ENCODE data around the gene QRICH1. TPM values are rescaled to one million over a fixed set of nuclear protein-coding genes. Genes with fewer than 3 reads are reported as not detected.

The QRICH1 gene
- total and polyA plus RNA-seq, 2 of the 13 experiments (the other 11 are each of a cell fraction or from before 2014, with no cell fraction given): 52.6 to 102 TPM

GRCh38 chr3:49104427-49105291, 10.8 kb upstream of the QRICH1 start, which contains the start of gene QARS1 (continued):
- TF ChIP-seq CREBL2 (CRISPR knock-in tag; IDR thresholded peaks at IDR 0.05; ENCODE audit: borderline replicate concordance): peak; percentile 76; the same call in 1 of the 2 replicates
- TF ChIP-seq ZMAT3 (CRISPR knock-in tag; conservative IDR thresholded peaks at IDR 0.05): peak; percentile 53; the same call in 1 of the 2 replicates
- TF ChIP-seq HNRNPUL1 (IDR thresholded peaks at IDR 0.05; ENCODE audit: low read depth, low read length): no peak
- TF ChIP-seq ZNF563 (CRISPR knock-in tag; IDR thresholded peaks at IDR 0.05): no peak; the same call in 1 of the 2 replicates
- TF ChIP-seq ASH2L (IDR thresholded peaks at IDR 0.05; ENCODE audit: insufficient read length, low read depth, low read length): peak; percentile 2
- TF ChIP-seq ZNF441 (CRISPR knock-in tag; IDR thresholded peaks at IDR 0.05; ENCODE audit: borderline replicate concordance): peak; percentile 61; the same call in 1 of the 2 replicates
- TF ChIP-seq SRY (CRISPR knock-in tag; IDR thresholded peaks at IDR 0.05): peak; percentile 69; the same call in 1 of the 2 replicates
- peak; percentile 87 for TF ChIP-seq SP2 (CRISPR knock-in tag; IDR thresholded peaks at IDR 0.05)
- TF ChIP-seq AHR (CRISPR knock-in tag; IDR thresholded peaks at IDR 0.05): peak; percentile 76
- TF ChIP-seq BORCS8-MEF2B (CRISPR knock-in tag; IDR thresholded peaks at IDR 0.05): peak; percentile 61; the same call in 1 of the 2 replicates
- 0 out of 2 replicates have a peak, but pooled peaks have one; percentile 21 for TF ChIP-seq ARNT2 (CRISPR knock-in tag; IDR thresholded peaks at IDR 0.05; ENCODE audit: low read depth)
- TF ChIP-seq ZNF343 (CRISPR knock-in tag; IDR thresholded peaks at IDR 0.05): peak; percentile 63; the same call in 1 of the 2 replicates
- no peak for TF ChIP-seq JARID2 (CRISPR knock-in tag; IDR thresholded peaks at IDR 0.05; ENCODE audit: insufficient replicate concordance)
- TF ChIP-seq RFX5 (IDR thresholded peaks at IDR 0.05; ENCODE audit: low read depth, low read length): peak; percentile 24; the same call in 1 of the 2 replicates
- 0 out of 2 replicates have a peak, but pooled peaks have one; percentile 18 for TF ChIP-seq TFAP4 (IDR thresholded peaks at IDR 0.05; ENCODE audit: borderline replicate concordance, low read depth)
- TF ChIP-seq MTERF4 (CRISPR knock-in tag; IDR thresholded peaks at IDR 0.05): peak; percentile 93
- peak; percentile 10; the same call in 1 of the 2 replicates for TF ChIP-seq CREB1 (IDR thresholded peaks at IDR 0.05)
- peak; percentile 76 for TF ChIP-seq CREB1 (CRISPR knock-in tag; IDR thresholded peaks at IDR 0.05)
- TF ChIP-seq ZNF230 (CRISPR knock-in tag; IDR thresholded peaks at IDR 0.05): 0 out of 2 replicates have a peak, but pooled peaks have one; percentile 55
- peak; percentile 94 for TF ChIP-seq HES4 (CRISPR knock-in tag; IDR thresholded peaks at IDR 0.05; ENCODE audit: borderline replicate concordance)
- peak; percentile 95 for TF ChIP-seq DMAP1 (CRISPR knock-in tag; IDR thresholded peaks at IDR 0.05)
- no peak for TF ChIP-seq ZNF281 (CRISPR knock-in tag; IDR thresholded peaks at IDR 0.05; ENCODE audit: borderline replicate concordance)
- peak; percentile 90 for TF ChIP-seq YEATS4 (CRISPR knock-in tag; IDR thresholded peaks at IDR 0.05; ENCODE audit: borderline replicate concordance)
- TF ChIP-seq MYC (CRISPR knock-in tag; IDR thresholded peaks at IDR 0.05; ENCODE audit: borderline replicate concordance): peak; percentile 94; the same call in 1 of the 2 replicates
- peak; percentile 59 for TF ChIP-seq IRF2 (CRISPR knock-in tag; IDR thresholded peaks at IDR 0.05)
- 0 out of 2 replicates have a peak, but pooled peaks have one; percentile 91 for TF ChIP-seq ZNF446 (CRISPR knock-in tag; IDR thresholded peaks at IDR 0.05)

Measured in HepG2 (cell line).